ENCODE measurements around the gene HIPK2. TPM values are rescaled to one million over a fixed set of nuclear protein-coding genes. Genes with fewer than 3 reads are reported as not detected.

The HIPK2 gene
- total and polyA plus RNA-seq, 2 experiments from 2014 or later: 7.3 to 16.9 TPM

DNA sequence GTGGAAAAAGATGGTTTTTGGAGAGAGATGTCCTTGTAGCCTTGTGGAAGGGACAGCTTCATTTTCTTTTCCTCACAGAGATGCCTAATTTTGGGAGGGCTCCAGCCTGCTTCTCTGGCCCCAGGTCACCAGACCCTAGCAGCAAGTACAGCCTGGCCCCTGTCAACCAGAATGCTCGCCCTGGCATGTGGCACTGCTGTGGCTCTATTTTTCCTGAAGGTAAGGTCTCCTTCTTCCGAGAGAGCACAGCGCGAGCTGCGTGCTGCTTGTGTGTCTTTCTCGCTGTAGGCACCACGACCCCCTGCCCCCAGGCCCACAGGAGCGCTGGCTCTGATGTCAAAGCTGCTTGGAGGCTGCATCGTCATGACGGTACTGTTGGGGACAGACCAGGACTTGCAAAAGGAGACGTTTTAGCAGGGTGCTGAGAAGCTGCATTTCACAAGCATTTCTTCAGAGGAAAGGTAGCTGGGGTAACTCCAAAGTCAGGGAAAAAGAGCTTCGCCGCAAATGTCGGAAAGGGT lies 195.6 kb downstream of the HIPK2 start (continued):
- no peak for TF ChIP-seq STAT1 (IDR thresholded peaks at IDR 0.05; ENCODE audit: unreplicated experiment)

GRCh38 chr7:139580435-139580834 lies 197.4 kb downstream of the HIPK2 start:
- DNase-seq (ENCODE audit: low spot score) (no peak), ATAC-seq (no peak)
- H3K4me1 Mint-ChIP-seq: no peaks in the 10 kb centered on the region
- Histone ChIP-seq H2AFZ (no peak overlapping the region), H4K20me1 (replicated peaks; ENCODE audit: insufficient read depth) (no peaks in the 10 kb centered on the region), H3K4me2 (no peak overlapping the region), H3K9me2 (ENCODE audit: insufficient read depth) (no peaks in the 10 kb centered on the region), H3K79me2 (replicated peaks; ENCODE audit: insufficient read depth) (no peaks in the 10 kb centered on the region), H3K4me1 (ENCODE audit: insufficient read depth) (no peaks in the 10 kb centered on the region), H3K27me3 (ENCODE audit: insufficient read depth) (no peaks in the 10 kb centered on the region), H3K4me3 (no peak overlapping the region), H3K27ac (ENCODE audit: low read depth) (no peak overlapping the region), H3K36me3 (ENCODE audit: insufficient read depth) (no peaks in the 10 kb centered on the region), H3F3A (replicated peaks; ENCODE audit: low read depth) (no peaks in the 10 kb centered on the region)
- no peaks in the 10 kb centered on the region for H3K36me3 Mint-ChIP-seq (ENCODE audit: low read depth)
- H3K4me3 Mint-ChIP-seq: no peak overlapping the region
- peaks cover 2% of the 10 kb centered on the region for H3K27me3 Mint-ChIP-seq (ENCODE audit: insufficient read depth, low read depth, poor library complexity)
- TF ChIP-seq, protein P1, sequence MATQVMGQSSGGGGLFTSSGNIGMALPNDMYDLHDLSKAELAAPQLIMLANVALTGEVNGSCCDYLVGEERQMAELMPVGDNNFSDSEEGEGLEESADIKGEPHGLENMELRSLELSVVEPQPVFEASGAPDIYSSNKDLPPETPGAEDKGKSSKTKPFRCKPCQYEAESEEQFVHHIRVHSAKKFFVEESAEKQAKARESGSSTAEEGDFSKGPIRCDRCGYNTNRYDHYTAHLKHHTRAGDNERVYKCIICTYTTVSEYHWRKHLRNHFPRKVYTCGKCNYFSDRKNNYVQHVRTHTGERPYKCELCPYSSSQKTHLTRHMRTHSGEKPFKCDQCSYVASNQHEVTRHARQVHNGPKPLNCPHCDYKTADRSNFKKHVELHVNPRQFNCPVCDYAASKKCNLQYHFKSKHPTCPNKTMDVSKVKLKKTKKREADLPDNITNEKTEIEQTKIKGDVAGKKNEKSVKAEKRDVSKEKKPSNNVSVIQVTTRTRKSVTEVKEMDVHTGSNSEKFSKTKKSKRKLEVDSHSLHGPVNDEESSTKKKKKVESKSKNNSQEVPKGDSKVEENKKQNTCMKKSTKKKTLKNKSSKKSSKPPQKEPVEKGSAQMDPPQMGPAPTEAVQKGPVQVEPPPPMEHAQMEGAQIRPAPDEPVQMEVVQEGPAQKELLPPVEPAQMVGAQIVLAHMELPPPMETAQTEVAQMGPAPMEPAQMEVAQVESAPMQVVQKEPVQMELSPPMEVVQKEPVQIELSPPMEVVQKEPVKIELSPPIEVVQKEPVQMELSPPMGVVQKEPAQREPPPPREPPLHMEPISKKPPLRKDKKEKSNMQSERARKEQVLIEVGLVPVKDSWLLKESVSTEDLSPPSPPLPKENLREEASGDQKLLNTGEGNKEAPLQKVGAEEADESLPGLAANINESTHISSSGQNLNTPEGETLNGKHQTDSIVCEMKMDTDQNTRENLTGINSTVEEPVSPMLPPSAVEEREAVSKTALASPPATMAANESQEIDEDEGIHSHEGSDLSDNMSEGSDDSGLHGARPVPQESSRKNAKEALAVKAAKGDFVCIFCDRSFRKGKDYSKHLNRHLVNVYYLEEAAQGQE (IDR thresholded peaks at IDR 0.05; ENCODE audit: unreplicated experiment): no peak
- TF ChIP-seq JUNB (IDR thresholded peaks at IDR 0.05; ENCODE audit: unreplicated experiment): no peak
- no peak for TF ChIP-seq CREB1 (CRISPR knock-in tag; IDR thresholded peaks at IDR 0.05; ENCODE audit: low read depth)
- TF ChIP-seq CTCF (conservative IDR thresholded peaks at IDR 0.05; ENCODE audit: low read depth in 2 of 2): no peak
- no peak for TF ChIP-seq ZNF114 (CRISPR knock-in tag; IDR thresholded peaks at IDR 0.05)
- TF ChIP-seq ETS1 (IDR thresholded peaks at IDR 0.05): no peak
- no peak for TF ChIP-seq ZNF331 (CRISPR knock-in tag; IDR thresholded peaks at IDR 0.05; ENCODE audit: low read depth)
- no peak for TF ChIP-seq EZH2 (IDR thresholded peaks at IDR 0.05; ENCODE audit: low read depth, unreplicated experiment)
- TF ChIP-seq, protein P2, sequence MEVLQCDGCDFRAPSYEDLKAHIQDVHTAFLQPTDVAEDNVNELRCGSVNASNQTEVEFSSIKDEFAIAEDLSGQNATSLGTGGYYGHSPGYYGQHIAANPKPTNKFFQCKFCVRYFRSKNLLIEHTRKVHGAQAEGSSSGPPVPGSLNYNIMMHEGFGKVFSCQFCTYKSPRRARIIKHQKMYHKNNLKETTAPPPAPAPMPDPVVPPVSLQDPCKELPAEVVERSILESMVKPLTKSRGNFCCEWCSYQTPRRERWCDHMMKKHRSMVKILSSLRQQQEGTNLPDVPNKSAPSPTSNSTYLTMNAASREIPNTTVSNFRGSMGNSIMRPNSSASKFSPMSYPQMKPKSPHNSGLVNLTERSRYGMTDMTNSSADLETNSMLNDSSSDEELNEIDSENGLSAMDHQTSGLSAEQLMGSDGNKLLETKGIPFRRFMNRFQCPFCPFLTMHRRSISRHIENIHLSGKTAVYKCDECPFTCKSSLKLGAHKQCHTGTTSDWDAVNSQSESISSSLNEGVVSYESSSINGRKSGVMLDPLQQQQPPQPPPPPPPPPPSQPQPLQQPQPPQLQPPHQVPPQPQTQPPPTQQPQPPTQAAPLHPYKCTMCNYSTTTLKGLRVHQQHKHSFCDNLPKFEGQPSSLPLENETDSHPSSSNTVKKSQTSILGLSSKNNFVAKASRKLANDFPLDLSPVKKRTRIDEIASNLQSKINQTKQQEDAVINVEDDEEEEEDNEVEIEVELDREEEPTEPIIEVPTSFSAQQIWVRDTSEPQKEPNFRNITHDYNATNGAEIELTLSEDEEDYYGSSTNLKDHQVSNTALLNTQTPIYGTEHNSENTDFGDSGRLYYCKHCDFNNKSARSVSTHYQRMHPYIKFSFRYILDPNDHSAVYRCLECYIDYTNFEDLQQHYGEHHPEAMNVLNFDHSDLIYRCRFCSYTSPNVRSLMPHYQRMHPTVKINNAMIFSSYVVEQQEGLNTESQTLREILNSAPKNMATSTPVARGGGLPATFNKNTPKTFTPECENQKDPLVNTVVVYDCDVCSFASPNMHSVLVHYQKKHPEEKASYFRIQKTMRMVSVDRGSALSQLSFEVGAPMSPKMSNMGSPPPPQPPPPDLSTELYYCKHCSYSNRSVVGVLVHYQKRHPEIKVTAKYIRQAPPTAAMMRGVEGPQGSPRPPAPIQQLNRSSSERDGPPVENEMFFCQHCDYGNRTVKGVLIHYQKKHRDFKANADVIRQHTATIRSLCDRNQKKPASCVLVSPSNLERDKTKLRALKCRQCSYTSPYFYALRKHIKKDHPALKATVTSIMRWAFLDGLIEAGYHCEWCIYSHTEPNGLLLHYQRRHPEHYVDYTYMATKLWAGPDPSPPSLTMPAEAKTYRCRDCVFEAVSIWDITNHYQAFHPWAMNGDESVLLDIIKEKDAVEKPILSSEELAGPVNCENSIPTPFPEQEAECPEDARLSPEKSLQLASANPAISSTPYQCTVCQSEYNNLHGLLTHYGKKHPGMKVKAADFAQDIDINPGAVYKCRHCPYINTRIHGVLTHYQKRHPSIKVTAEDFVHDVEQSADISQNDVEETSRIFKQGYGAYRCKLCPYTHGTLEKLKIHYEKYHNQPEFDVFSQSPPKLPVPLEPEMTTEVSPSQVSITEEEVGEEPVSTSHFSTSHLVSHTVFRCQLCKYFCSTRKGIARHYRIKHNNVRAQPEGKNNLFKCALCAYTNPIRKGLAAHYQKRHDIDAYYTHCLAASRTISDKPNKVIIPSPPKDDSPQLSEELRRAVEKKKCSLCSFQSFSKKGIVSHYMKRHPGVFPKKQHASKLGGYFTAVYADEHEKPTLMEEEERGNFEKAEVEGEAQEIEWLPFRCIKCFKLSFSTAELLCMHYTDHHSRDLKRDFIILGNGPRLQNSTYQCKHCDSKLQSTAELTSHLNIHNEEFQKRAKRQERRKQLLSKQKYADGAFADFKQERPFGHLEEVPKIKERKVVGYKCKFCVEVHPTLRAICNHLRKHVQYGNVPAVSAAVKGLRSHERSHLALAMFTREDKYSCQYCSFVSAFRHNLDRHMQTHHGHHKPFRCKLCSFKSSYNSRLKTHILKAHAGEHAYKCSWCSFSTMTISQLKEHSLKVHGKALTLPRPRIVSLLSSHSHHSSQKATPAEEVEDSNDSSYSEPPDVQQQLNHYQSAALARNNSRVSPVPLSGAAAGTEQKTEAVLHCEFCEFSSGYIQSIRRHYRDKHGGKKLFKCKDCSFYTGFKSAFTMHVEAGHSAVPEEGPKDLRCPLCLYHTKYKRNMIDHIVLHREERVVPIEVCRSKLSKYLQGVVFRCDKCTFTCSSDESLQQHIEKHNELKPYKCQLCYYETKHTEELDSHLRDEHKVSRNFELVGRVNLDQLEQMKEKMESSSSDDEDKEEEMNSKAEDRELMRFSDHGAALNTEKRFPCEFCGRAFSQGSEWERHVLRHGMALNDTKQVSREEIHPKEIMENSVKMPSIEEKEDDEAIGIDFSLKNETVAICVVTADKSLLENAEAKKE (CRISPR knock-in tag; IDR thresholded peaks at IDR 0.05): no peak
- no peak for TF ChIP-seq POLR2AphosphoS5 (IDR thresholded peaks at IDR 0.05; ENCODE audit: low read depth)
- TF ChIP-seq NANOG (IDR thresholded peaks at IDR 0.05; ENCODE audit: borderline replicate concordance): no peak
- TF ChIP-seq EZH2phosphoT487 (IDR thresholded peaks at IDR 0.05; ENCODE audit: unreplicated experiment): no peak
- no peak for TF ChIP-seq STAT1 (IDR thresholded peaks at IDR 0.05; ENCODE audit: unreplicated experiment)
- no peaks in the 10 kb centered on the region for H3K9me3 Mint-ChIP-seq
- no peak overlapping the region for H3K27ac Mint-ChIP-seq

Measured in GM23338 (cell line).